ENCODE measurements around the gene MFN1. TPM values are rescaled to one million over a fixed set of nuclear protein-coding genes. Genes with fewer than 3 reads are reported as not detected.

MFN1 gene
- total and polyA plus RNA-seq, 8 donors, result 12.6 to 44.4 (median 33.1) TPM

GRCh38 chr3:179309225-179310078 lies 38.1 kb upstream of the MFN1 start:
- Histone ChIP-seq H3K27me3 (peaks cover 0 to 3% (median 0%) of the 10 kb centered on the region in 4 donors), H3K36me3 (no peaks in the 10 kb centered on the region), H3K4me1 (no peaks in the 10 kb centered on the region), H3K27ac (no peak overlapping the region), H3K9me3 (no peaks in the 10 kb centered on the region), H3K4me3 (no peak overlapping the region)
- 20 to 27% methylated on average over 1 of the region's 1 CpG for WGBS, 2 donors
- FAIRE-seq (no peak), DNase-seq (no peak), ATAC-seq (no peak)
- intact Hi-C loops (cut with DNase I), result loop anchor here in 1 of 3 donors (10.0 kb wide), 2 partner anchors 205 to 295 kb away; no protein-coding TSS in a partner anchor
- TF ChIP-seq CTCF (IDR thresholded peaks at IDR 0.05), result no peak

- DNase-seq (no peak), ATAC-seq (no peak), FAIRE-seq (no peak)
- no peak overlapping the region for H3K4me3 ChIP-seq
- 73 to 81% methylated on average over 2 of the region's 2 CpGs for WGBS, 2 donors
- no peaks in the 10 kb centered on the region for H3K9me3 ChIP-seq
- no peak overlapping the region for H3K27ac ChIP-seq
- intact Hi-C loops (cut with DNase I), result loop anchor here in 2 of 3 donors (5.0 to 10.0 kb wide), 4 partner anchors 212 to 304 kb away; no protein-coding TSS in a partner anchor
- H3K27me3 ChIP-seq, result no peaks in the 10 kb centered on the region
- H3K4me1 ChIP-seq, result peaks cover 0 to 6% (median 0%) of the 10 kb centered on the region in 3 donors
- TF ChIP-seq CTCF (IDR thresholded peaks at IDR 0.05), result no peak
- no peaks in the 10 kb centered on the region for H3K36me3 ChIP-seq
Measured at GRCh38 chr3:179318876-179319275, 28.6 kb upstream of the MFN1 start.

- FAIRE-seq (no peak), DNase-seq (no peak), ATAC-seq (peak in 2 of 4 donors; percentile 22 to 39)
- Histone ChIP-seq H3K36me3 (no peaks in the 10 kb centered on the region), H3K4me3 (peak overlapping the region in 3 of 4 donors; percentile 1 to 79 (median 70)), H3K27me3 (no peaks in the 10 kb centered on the region), H3K4me1 (peaks cover 0 to 17% (median 0%) of the 10 kb centered on the region in 3 donors), H3K9me3 (no peaks in the 10 kb centered on the region), H3K27ac (peak overlapping the region in 3 of 4 donors; percentile 91 to 95 (median 94))
- no peak for TF ChIP-seq CTCF (IDR thresholded peaks at IDR 0.05)
- intact Hi-C loops (cut with DNase I), result no loop called here
- WGBS, 2 donors, result 15 to 23% methylated on average over 10 of the region's 10 CpGs
Measured at GRCh38 chr3:179321668-179322285, 25.7 kb upstream of the MFN1 start.

GRCh38 chr3:179322286-179323196 lies 25.0 kb upstream of the MFN1 start, which contains the start of gene ZNF639:
ZNF639 (plus strand) TSS chr3:179323031; CDS start chr3:179328294, 5,263 bp downstream.
- DNase-seq, result peak; percentile 78 to 92 (median 84)
- Histone ChIP-seq H3K27ac (peak within 1 kb of the TSS; percentile 86 to 95 (median 92)), H3K27me3 (no peaks in the 10 kb centered on the region), H3K4me3 (peak within 1 kb of the TSS; percentile 70 to 96 (median 77)), H3K36me3 (no peaks in the 10 kb centered on the region), H3K9me3 (no peaks in the 10 kb centered on the region), H3K4me1 (peaks cover 0 to 17% (median 0%) of the 10 kb centered on the region in 3 donors)
- FAIRE-seq, result no peak
- WGBS, 2 donors, result 0 to 1% methylated on average over 53 to 75 of the region's 75 CpGs
- intact Hi-C loops (cut with DNase I), result no loop called here
- peak; percentile 65 to 84 (median 76) for TF ChIP-seq CTCF (IDR thresholded peaks at IDR 0.05)
- peak; percentile 78 to 91 (median 87) for ATAC-seq

Data from pancreas (tissue), 10 donors.